NB4 (cell line): ENCODE measurements around the gene UHRF1.

ENCODE experiments used
- CTCF ChIP-seq: IDR thresholded peaks from one replicate; pipeline ENCODE4 v1.5.1; 2012; ENCODE audit warnings: low read depth, low read length
- POLR2A ChIP-seq: IDR thresholded peaks from 2 replicates; pipeline ENCODE4 v1.6.1; 2011; ENCODE audit warnings: mild to moderate bottlenecking; ENCODE audit not compliant: insufficient read length; ENCODE audit errors: extremely low read depth

- TF ChIP-seq POLR2A (no peak), CTCF (no peak)
These were observed 48.7 kb downstream of the UHRF1 start for GRCh38 chr19:4957981-4958380.
